PC-9 (cell line): ENCODE measurements around the gene TREX2.

Experiments used
- EZH2 ChIP-seq: fragments of 200-600 bp; sonication (generic); IDR thresholded peaks from 2 replicates; pipeline ENCODE4 v1.8.0; 2017; ENCODE audit warnings: antibody characterized with exemption, low read depth
- TF ChIP-seq, protein P1 (sequence below): fragments of 200-600 bp; sonication (generic); conservative IDR thresholded peaks from 2 replicates; pipeline ENCODE4 v1.6.1; 2017; ENCODE audit warnings: mixed run types, antibody characterized with exemption, mild to moderate bottlenecking, moderate library complexity

DNA sequence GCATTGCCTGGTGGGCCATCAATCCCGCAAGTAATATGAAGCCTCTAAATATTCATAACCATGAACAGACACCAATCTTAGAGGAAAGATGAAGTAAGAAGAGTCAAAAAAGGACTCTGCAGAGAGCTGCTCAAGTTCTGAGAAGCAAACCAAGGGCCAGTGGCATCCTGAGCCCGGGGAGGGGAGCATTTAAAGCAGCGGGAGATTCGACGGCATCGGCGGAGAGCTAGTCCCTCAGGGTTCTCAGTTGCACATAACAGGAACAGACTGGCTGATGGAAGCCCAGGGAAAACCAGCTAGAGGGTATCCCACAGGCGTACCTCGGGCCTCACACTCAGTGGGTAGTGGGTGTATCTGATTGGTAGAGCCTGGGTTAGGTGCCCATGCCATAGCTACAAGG lies 39.8 kb downstream of the TREX2 start:
- TF ChIP-seq, protein P1, sequence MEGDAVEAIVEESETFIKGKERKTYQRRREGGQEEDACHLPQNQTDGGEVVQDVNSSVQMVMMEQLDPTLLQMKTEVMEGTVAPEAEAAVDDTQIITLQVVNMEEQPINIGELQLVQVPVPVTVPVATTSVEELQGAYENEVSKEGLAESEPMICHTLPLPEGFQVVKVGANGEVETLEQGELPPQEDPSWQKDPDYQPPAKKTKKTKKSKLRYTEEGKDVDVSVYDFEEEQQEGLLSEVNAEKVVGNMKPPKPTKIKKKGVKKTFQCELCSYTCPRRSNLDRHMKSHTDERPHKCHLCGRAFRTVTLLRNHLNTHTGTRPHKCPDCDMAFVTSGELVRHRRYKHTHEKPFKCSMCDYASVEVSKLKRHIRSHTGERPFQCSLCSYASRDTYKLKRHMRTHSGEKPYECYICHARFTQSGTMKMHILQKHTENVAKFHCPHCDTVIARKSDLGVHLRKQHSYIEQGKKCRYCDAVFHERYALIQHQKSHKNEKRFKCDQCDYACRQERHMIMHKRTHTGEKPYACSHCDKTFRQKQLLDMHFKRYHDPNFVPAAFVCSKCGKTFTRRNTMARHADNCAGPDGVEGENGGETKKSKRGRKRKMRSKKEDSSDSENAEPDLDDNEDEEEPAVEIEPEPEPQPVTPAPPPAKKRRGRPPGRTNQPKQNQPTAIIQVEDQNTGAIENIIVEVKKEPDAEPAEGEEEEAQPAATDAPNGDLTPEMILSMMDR, result no peak
- no peak for TF ChIP-seq EZH2
